ENCODE data around the gene SLC15A4. TPM values are rescaled to one million over a fixed set of nuclear protein-coding genes. Genes with fewer than 3 reads are reported as not detected.

SLC15A4 gene
- total RNA-seq, 1 experiment from 2014 or later, result 21.6 TPM

GRCh38 chr12:128813392-128813791 is 10.4 kb downstream of the SLC15A4 start:
- Histone ChIP-seq H3K14ac (ENCODE audit: insufficient read depth, low read length) (no peak overlapping the region), H4K20me1 (ENCODE audit: control insufficient read depth, insufficient read depth, insufficient read length) (no peaks in the 10 kb centered on the region), H3K4ac (ENCODE audit: low read depth, low read length) (no peak overlapping the region), H4K91ac (ENCODE audit: insufficient read length, low read depth, low read length) (no peak overlapping the region), H4K5ac (ENCODE audit: insufficient read length, low read depth, low read length) (no peak overlapping the region), H3K27me3 (ENCODE audit: insufficient read depth, low read length) (no peaks in the 10 kb centered on the region), H2AK5ac (ENCODE audit: insufficient read length, low read length) (no peak overlapping the region), H3K23me2 (ENCODE audit: insufficient read length, low read depth, low read length, poor library complexity, severe bottlenecking) (no peaks in the 10 kb centered on the region), H3T11ph (ENCODE audit: low read length) (no peak overlapping the region), H3K9me3 (ENCODE audit: control insufficient read depth, low read depth, low read length) (no peaks in the 10 kb centered on the region), H2BK120ac (ENCODE audit: low read depth, low read length, poor library complexity, severe bottlenecking) (no peak overlapping the region), H3K4me2 (ENCODE audit: insufficient read depth, insufficient read length, low read length) (no peak overlapping the region), H2BK12ac (ENCODE audit: insufficient read length, low read depth, low read length) (no peak overlapping the region), H2AFZ (ENCODE audit: low read length) (no peak overlapping the region), H2BK5ac (ENCODE audit: insufficient read length, low read length) (no peak overlapping the region), H2BK20ac (ENCODE audit: low read depth, low read length, poor library complexity, severe bottlenecking) (no peak overlapping the region), H4K8ac (replicated peaks; ENCODE audit: insufficient read length, low read depth, low read length) (no peak overlapping the region), H3K18ac (ENCODE audit: insufficient read length, low read depth, low read length) (no peak overlapping the region), H3K23ac (ENCODE audit: insufficient read length, low read depth, low read length) (no peak overlapping the region), H2BK15ac (ENCODE audit: low read depth, low read length) (no peak overlapping the region), H3K27ac (ENCODE audit: insufficient read length, low read depth, low read length) (no peak overlapping the region), H3K79me1 (ENCODE audit: insufficient read depth, low read depth, low read length, poor library complexity, severe bottlenecking) (peaks cover 25% of the 10 kb centered on the region), H3K4me1 (ENCODE audit: insufficient read depth, low read length) (peaks cover 7% of the 10 kb centered on the region; the same call in 1 of the 2 replicates), H3K79me2 (ENCODE audit: insufficient read depth, low read length) (peaks cover 39% of the 10 kb centered on the region), H3K56ac (ENCODE audit: insufficient read length, low read depth, low read length) (no peak overlapping the region), H3K9ac (ENCODE audit: extremely low read depth, insufficient read length, low read length) (no peak overlapping the region)
- no peak for DNase-seq
- peaks cover 28 to 33% of the 10 kb centered on the region in 2 experiments for H3K4me1 Mint-ChIP-seq
- no peaks in the 10 kb centered on the region for H3K9me3 Mint-ChIP-seq
- H3K36me3 Mint-ChIP-seq (ENCODE audit: insufficient read depth in 1 of 3, low read depth in 3 of 3), result peaks cover 24 to 40% (median 40%) of the 10 kb centered on the region in 3 experiments; a peak in 6 of 7 replicates
- peak overlapping the region in 1 of 3 experiments; percentile 22; a peak in 1 of 7 replicates for H3K27ac Mint-ChIP-seq
- TF ChIP-seq CTCF (conservative IDR thresholded peaks at IDR 0.05), result no peak
- no CpG with 5 or more reads among the region's 10 CpGs for WGBS (ENCODE audit: extremely low coverage, insufficient read length, low lambda C conversion rate)
- no peaks in the 10 kb centered on the region for H3K27me3 Mint-ChIP-seq (ENCODE audit: low read depth)
- H3K4me3 Mint-ChIP-seq, result no peak overlapping the region
